Measurements from ENCODE around the gene AICDA.
A peak's percentile ranks its signal among the peaks of the same experiment; 100 is the strongest.
"Not testable (repeated sequence)": the region's sequence is repeated elsewhere in the genome, so short reads cannot be mapped to it uniquely, and the experiment has no call there.

AICDA gene

DNA sequence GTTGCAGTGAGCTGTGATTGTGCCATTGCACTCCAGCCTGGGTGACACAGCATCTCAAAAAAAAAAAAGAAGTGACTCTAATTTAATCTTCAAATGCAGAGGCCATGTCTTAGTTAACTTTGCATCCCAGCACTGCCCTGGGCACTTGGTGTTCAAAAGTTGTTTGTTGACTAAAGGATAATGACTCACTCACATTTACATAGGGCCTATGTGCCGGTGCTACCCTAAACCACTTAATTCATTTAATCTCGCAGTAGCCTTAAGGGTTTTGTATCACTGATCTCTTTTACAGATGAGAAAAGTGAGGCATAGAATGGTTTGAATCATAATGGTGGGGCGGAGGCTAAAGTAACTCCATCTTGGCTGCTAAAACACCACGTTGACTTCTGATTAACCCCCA, 26.3 kb upstream of the AICDA start:
- H3K4me1 ChIP-seq: peaks cover 20% of the 10 kb centered on the region

DNA sequence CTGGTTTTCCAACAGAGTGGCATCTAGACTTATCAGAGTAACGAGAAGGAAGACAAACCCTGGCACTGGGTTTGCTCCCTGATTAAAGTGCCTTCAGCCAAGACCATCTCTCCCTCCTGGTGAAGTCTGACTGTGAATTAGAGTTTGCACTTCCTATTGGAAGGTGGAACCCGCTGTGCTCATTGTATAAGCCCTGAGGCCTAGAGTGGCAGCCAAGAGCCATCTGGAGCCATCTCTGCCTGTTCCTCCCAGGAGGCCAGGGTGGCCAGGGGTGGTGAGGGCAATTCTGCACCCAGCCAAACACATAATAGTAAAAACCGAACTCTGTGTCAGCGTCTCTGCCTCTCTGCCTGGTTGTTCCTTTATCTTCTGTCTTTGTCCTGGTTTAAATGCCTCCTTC, 25.0 kb upstream of the AICDA start:
- Histone ChIP-seq H3K27me3 (no peaks in the 10 kb centered on the region), H3K4me3 (no peak overlapping the region), H4K20me1 (no peaks in the 10 kb centered on the region), H3K9me3 (peaks cover 30% of the 10 kb centered on the region), H3K4me1 (peaks cover 14% of the 10 kb centered on the region), H3K9ac (no peak overlapping the region), H3K27ac (peak overlapping the region; percentile 45; the same call in 1 of the 2 replicates), H3K36me3 (no peaks in the 10 kb centered on the region), H3K4me2 (peak overlapping the region; percentile 13)
- TF ChIP-seq Cebpa-rat (IDR thresholded peaks at IDR 0.05): no peak

More for the DNA sequence above, 26.3 kb upstream of the AICDA start:
- peaks cover 21% of the 10 kb centered on the region for H3K9me3 ChIP-seq
- TF ChIP-seq Cebpa-rat (IDR thresholded peaks at IDR 0.05): no peak
- no peaks in the 10 kb centered on the region for H3K36me3 ChIP-seq
- H3K9ac ChIP-seq: no peak overlapping the region
- no peak overlapping the region for H3K4me3 ChIP-seq
- H3K27ac ChIP-seq: no peak overlapping the region
- no peak overlapping the region for H3K4me2 ChIP-seq
- H3K27me3 ChIP-seq: no peaks in the 10 kb centered on the region
- no peaks in the 10 kb centered on the region for H4K20me1 ChIP-seq

DNA sequence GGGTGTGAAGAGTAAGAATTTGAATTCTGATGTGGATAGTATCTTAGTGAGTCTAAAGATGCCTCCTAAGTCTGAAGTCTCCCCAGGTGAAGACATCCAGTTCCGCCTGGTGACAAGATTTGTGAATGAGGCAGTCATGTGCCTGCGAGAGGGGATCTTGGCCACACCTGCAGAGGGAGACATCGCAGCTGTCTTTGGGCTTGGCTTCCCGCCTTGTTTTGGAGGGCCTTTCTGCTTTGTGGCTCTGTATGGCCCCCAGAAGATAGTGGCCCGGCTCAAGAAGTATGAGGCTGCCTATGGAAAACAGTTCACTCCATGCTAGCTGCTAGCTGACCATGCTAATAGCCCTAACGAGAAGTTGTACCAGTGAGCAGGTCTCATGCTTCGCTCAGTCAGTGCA, 24.6 kb upstream of the AICDA start:
- peaks cover 14% of the 10 kb centered on the region for H3K4me1 ChIP-seq
- peaks cover 32% of the 10 kb centered on the region for H3K9me3 ChIP-seq
- H3K27me3 ChIP-seq: no peaks in the 10 kb centered on the region
- no peak for TF ChIP-seq Cebpa-rat (IDR thresholded peaks at IDR 0.05)
- no peak overlapping the region for H3K4me3 ChIP-seq
- no peaks in the 10 kb centered on the region for H3K36me3 ChIP-seq
- no peaks in the 10 kb centered on the region for H4K20me1 ChIP-seq
- H3K9ac ChIP-seq: no peak overlapping the region
- H3K27ac ChIP-seq: peak overlapping the region; percentile 45; the same call in 1 of the 2 replicates
- peak overlapping the region; percentile 13 for H3K4me2 ChIP-seq

DNA sequence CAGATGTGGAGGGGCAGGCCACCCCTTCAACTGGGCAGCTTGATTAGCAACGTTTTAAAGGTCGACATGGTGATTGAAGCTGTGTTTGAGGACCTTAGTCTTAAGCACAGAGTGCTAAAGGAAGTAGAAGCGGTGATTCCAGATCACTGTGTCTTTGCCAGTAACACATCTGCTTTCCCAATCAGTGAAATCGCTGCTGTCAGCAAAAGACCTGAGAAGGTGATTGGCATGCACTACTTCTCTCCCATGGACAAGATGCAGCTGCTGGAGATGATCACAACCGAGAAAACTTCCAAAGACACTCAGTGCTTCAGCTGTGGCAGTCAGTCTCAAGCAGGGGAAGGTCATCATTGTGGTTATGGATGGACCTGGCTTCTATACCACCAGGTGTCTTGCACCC, 23.9 kb upstream of the AICDA start:
- H3K9me3 ChIP-seq: peaks cover 26% of the 10 kb centered on the region

DNA sequence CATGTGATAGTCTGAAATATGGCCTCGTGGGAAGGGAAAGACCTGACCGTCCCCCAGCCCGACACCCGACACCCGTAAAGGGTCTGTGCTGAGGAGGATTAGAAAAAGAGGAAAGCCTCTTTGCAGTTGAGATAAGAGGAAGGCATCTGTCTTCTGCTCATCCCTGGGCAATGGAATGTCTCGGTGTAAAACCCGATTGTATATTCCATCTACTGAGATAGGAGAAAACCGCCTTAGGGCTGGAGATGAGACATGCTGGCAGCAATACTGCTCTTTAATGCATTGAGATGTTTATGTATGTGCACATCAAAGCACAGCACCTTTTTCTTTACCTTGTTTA, 23.3 kb upstream of the AICDA start:
- H3K9me3 ChIP-seq: peaks cover 21% of the 10 kb centered on the region
- H3K27ac ChIP-seq, H3K36me3 ChIP-seq, H4K20me1 ChIP-seq, H3K9ac ChIP-seq, H3K4me3 ChIP-seq, H3K27me3 ChIP-seq, H3K4me2 ChIP-seq: not testable (repeated sequence)
- H3K4me1 ChIP-seq: peaks cover 14% of the 10 kb centered on the region

More for the DNA sequence above, 23.9 kb upstream of the AICDA start:
- Histone ChIP-seq H3K4me1 (peaks cover 14% of the 10 kb centered on the region), H3K4me2 (no peak overlapping the region), H3K9ac (no peak overlapping the region), H3K27ac (no peak overlapping the region), H3K27me3 (no peaks in the 10 kb centered on the region), H3K4me3 (no peak overlapping the region), H3K36me3 (no peaks in the 10 kb centered on the region), H4K20me1 (no peaks in the 10 kb centered on the region)
- no peak for TF ChIP-seq Cebpa-rat (IDR thresholded peaks at IDR 0.05)

DNA sequence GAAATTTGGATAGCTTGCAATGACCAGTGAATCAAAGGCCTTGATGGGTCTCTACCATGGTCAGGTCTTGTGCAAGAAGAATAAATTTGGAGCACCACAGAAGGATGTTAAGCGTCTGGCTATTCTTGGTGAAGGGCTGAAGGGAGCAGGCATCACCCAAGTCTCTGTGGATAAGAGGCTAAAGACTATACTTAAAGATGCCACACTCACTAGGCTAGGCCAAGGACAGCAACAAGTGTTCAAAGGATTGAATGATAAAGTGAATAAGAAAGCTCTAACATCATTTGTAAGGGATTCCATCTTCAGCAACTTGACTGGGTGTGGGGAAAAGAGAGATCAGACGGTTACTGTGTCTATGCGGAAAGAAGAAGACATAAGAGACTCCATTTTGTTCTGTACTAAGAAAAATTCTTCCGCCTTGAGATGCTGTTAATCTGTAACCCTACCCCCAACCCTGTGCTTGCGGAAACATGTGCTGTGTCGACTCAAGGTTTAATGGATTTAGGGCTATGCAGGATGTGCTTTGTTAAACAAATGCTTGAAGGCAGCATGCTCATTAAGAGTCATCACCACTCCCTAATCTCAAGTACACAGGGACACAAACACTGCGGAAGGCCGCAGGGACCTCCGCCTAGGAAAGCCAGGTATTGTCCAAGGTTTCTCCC, 22.8 kb upstream of the AICDA start:
- H3K27ac ChIP-seq, H3K4me3 ChIP-seq, H3K27me3 ChIP-seq, H4K20me1 ChIP-seq, H3K9ac ChIP-seq, H3K36me3 ChIP-seq, H3K4me2 ChIP-seq: not testable (repeated sequence)
- H3K9me3 ChIP-seq: peaks cover 21% of the 10 kb centered on the region
- peaks cover 14% of the 10 kb centered on the region for H3K4me1 ChIP-seq

DNA sequence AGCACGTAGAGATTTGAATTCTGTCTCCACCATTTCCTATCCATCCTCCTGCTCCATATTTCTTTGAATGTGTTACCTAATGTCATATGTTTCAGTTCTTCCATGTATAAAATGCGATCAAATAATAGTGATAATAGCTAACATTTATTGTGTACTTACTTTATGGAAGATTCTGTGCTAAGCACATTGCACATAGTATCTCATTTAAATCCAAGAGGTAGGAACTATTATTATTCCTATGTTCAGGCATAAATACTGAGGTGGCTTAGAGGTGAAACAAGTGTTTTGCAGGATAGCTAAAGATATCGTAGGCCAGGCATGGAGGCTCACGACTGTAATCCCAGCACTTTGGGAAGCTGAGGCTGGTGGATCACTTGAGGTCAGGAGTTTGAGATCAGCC, 17.5 kb upstream of the AICDA start:
- TF ChIP-seq Cebpa-rat (IDR thresholded peaks at IDR 0.05): no peak
- peaks cover 21% of the 10 kb centered on the region for H3K4me1 ChIP-seq
- H3K4me2 ChIP-seq: peak overlapping the region; percentile 64
- H3K27ac ChIP-seq: no peak overlapping the region
- no peak overlapping the region for H3K9ac ChIP-seq
- H3K36me3 ChIP-seq: no peaks in the 10 kb centered on the region
- H4K20me1 ChIP-seq: no peaks in the 10 kb centered on the region
- H3K9me3 ChIP-seq: peaks cover 21% of the 10 kb centered on the region
- H3K4me3 ChIP-seq: no peak overlapping the region
- no peaks in the 10 kb centered on the region for H3K27me3 ChIP-seq

DNA sequence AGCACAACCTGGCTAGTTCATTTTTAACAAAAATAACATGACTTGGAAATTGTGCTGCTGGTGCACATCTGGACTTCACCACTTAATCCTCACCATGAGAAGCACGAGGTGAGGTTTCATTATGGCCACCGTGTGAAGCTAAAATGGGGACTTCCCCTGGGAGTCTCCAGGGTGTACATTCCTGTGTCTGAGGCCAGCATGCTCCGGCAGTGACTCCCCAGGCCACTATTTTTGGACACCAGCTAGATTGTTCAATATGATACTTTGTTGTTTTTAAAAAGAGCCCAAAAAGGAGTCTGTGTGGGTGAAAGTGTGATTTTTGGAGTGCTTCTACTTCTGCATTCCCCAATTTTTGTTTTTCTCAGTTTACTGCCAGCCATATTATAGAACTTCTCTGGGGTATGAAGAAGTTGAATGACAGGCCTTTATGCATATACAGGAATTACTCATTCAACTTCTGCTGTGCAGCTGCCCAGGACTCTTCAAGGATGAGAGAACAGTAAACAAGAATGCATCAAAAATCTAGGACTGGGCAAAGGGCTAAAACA, 16.9 kb upstream of the AICDA start:
- no peak overlapping the region for H3K4me3 ChIP-seq
- peak overlapping the region; percentile 36; the same call in 1 of the 2 replicates for H3K27ac ChIP-seq
- H3K27me3 ChIP-seq: no peaks in the 10 kb centered on the region
- H3K4me2 ChIP-seq: peak overlapping the region; percentile 64
- peaks cover 21% of the 10 kb centered on the region for H3K9me3 ChIP-seq
- H4K20me1 ChIP-seq: no peaks in the 10 kb centered on the region
- no peaks in the 10 kb centered on the region for H3K36me3 ChIP-seq
- H3K9ac ChIP-seq: peak overlapping the region; percentile 16; the same call in 1 of the 2 replicates
- H3K4me1 ChIP-seq: peaks cover 21% of the 10 kb centered on the region
- no peak for TF ChIP-seq Cebpa-rat (IDR thresholded peaks at IDR 0.05)

DNA sequence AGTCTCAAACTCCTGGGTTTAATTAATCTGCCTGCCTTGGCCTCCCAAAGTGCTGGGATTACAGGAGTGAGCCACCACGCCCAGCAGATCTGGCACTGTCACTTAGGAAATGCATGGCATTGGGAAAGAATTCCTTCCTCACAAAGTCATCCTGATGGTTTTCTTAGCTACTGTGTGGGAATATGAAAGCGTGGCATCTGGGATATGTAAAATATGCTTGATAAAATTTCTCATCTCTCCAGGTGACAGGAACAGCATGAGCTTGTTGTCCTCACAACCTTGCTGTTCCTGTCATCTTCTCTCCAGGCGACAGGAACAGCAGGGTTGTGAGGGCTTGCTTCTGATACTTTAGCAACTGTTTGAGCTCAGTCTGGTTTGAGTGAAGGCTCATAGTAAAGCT, 16.1 kb upstream of the AICDA start:
- H4K20me1 ChIP-seq: no peaks in the 10 kb centered on the region
- peaks cover 21% of the 10 kb centered on the region for H3K4me1 ChIP-seq
- H3K9me3 ChIP-seq: peaks cover 23% of the 10 kb centered on the region
- H3K27me3 ChIP-seq: no peaks in the 10 kb centered on the region
- no peak overlapping the region for H3K4me3 ChIP-seq
- 0 out of 2 replicates have a peak overlapping the region, but pooled peaks have one; percentile 36 for H3K27ac ChIP-seq
- no peaks in the 10 kb centered on the region for H3K36me3 ChIP-seq
- no peak for TF ChIP-seq Cebpa-rat (IDR thresholded peaks at IDR 0.05)
- peak overlapping the region; percentile 64 for H3K4me2 ChIP-seq
- no peak overlapping the region for H3K9ac ChIP-seq

DNA sequence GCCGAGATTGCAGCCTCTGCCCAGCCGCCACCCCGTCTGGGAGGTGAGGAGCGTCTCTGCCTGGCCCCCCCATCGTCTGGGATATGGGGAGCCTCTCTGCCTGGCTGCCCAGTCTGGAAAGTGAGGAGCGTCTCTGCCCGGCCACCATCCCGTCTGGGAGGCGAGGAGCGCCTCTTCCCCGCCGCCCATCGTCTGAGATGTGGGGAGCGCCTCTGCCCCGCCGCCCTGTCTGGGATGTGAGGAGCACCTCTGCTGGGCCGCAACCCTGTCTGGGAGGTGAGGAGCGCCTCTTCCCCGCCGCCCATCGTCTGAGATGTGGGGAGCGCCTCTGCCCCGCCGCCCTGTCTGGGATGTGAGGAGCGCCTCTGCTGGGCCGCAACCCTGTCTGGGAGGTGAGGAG, 12.1 kb upstream of the AICDA start:
- H3K4me2 ChIP-seq, H3K9ac ChIP-seq, H3K36me3 ChIP-seq, H3K27ac ChIP-seq, H3K4me3 ChIP-seq, H3K27me3 ChIP-seq, H4K20me1 ChIP-seq: not testable (repeated sequence)
- Histone ChIP-seq H3K4me1 (peaks cover 15% of the 10 kb centered on the region), H3K9me3 (peaks cover 26% of the 10 kb centered on the region)

DNA sequence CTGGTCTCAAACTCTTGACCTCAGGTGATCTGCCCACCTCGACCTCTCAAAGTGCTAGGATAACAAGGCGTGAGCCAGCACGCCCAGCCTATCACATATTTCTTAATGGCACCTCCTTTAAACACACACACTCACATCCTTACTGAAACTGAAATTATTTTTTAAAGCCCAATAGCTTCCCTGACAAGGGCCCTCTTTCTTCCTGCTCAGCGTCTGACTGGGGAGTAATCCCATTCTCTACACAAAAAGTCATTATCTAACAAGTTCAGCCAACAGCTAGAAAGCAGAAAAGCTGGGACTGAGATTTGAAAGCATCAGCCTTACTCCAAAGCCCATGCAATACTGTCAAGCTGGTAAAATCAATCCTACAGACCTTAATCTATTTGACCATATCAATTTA, 10.0 kb upstream of the AICDA start:
- Histone ChIP-seq H3K36me3 (no peaks in the 10 kb centered on the region), H3K9ac (no peak overlapping the region), H4K20me1 (no peaks in the 10 kb centered on the region), H3K4me2 (no peak overlapping the region), H3K9me3 (peaks cover 26% of the 10 kb centered on the region), H3K27me3 (no peaks in the 10 kb centered on the region), H3K27ac (no peak overlapping the region), H3K4me3 (no peak overlapping the region), H3K4me1 (peaks cover 9% of the 10 kb centered on the region; the same call in 1 of the 2 replicates)
- no peak for TF ChIP-seq Cebpa-rat (IDR thresholded peaks at IDR 0.05)

Data from BLaER1 (cell line).